Hypothalamus (tissue), 51 donors: Measurements from ENCODE around the gene SNRNP200.
A peak's percentile ranks its signal among the peaks of the same experiment; 100 is the strongest.
"Not testable (repeated sequence)": the region's sequence is repeated elsewhere in the genome, so short reads cannot be mapped to it uniquely, and the experiment has no call there.

ENCODE experiments used
- DNase-seq, 51 donors: peaks; one replicate each; lab custom pipeline; 2025; lab: John Stamatoyannopoulos, UW

Gene SNRNP200

GRCh38 chr2:96276787-96277499 lies 28.4 kb downstream of the SNRNP200 start:
- peak in 2 of 51 donors; percentile 12 to 36 for DNase-seq

DNA sequence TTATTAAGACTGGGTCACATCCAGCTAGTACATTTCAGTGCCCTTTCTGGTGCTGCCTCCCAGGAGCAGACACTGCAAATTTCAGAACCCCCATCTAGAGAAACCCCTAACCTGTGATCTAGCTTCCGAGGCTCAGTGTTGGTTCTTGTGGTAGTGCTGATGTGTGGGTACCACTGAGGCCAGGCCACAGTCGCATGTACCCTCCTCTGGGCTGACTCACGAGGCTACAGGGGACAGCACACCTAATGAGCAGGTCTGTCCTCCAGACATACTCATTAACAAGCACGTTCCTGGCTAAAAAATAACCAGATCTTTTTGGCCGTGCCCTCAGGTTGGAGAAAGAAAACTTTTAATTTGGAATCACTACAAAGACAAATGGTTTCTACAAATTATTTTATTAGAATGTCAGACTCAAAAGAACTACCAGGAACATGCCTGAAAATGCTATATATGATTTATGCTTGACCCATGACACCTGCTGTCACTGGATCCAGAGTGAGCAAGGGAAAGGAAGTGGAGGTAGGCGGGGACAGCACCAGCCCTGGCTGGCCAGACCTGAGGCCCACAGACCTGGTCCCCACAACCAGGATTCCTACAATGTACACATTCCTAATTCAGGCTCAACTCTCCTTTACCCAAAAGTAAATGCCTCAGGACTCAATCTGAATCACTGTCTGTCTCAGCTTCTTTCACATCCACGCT lies 30.8 kb downstream of the SNRNP200 start:
- DNase-seq = no peak

DNA sequence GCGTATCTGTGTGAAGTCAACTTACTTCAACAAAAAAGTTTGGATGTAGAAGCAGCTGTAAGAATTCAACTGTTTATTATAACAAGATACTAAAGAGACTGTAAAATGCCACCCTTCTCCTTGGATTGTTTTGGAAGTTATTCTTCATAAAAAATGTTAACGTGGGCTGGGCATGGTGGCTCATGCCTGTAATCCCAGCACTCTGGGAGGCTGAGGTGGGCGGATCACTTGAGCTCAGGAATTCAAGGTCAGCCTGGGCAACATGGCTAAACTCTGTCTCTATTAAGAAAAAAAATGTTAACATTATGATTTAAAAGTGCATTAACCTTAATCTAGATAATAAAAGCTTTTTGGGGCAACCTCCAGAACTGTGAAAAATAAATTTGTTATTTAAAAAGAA lies 31.6 kb downstream of the SNRNP200 start:
- no peak for DNase-seq

GRCh38 chr2:96271995-96272394 lies 33.4 kb downstream of the SNRNP200 start:
- DNase-seq = no peak

GRCh38 chr2:96267159-96267971 lies 38.0 kb downstream of the SNRNP200 start:
- DNase-seq = no peak

DNA sequence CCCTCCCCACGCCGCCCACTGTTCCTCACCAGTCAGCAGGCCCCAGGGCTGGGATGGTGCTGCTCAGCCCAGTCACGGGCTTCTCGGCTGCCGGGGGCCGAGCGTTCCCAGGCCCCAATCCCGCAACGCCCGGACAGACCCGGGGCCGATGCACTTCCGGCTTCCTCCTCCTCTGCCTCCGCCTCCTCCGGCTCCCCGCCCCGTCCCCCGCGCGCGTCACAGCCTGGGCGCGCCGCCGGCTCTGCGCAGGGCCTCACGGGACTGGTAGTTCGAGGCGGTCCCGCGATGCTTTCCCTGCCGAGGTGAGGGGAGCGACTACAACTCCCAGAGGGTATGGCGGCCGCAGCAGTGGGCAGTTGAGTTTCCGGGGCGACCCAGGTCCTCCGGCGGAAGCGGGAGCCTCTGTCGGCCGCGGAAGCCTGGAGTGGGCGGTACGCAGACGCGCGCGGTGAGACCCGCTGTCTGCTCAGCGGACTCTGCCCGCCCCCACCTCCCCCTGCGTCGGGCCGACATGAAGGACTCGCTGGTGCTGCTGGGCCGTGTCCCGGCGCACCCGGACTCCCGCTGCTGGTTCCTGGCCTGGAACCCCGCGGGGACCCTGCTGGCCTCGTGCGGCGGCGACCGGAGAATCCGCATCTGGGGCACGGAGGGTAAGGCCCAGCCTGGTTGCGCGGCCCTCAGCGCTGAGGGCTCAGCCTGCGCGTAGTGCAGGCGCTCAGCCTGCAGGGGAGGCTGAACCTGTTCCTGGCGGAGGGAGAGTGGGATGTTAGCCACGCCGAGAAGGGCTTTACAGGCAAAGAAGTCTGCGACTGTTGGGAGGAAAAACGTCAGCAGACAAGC lies 39.3 kb downstream of the SNRNP200 start, which contains the start of the genes CIAO1 and TMEM127:
CIAO1 (plus strand) TSS at position 386 of the 840 bp plus-strand sequence; CDS start at position 512, 126 bp downstream.
TMEM127 (minus strand) TSS at position 158 of the 840 bp plus-strand sequence. CDS start 616 bp downstream, outside the sequence.
- peak; percentile 54 to 99 (median 98) for DNase-seq

GRCh38 chr2:96265349-96265839 lies 40.0 kb downstream of the SNRNP200 start:
- peak in 25 of 51 donors; percentile 35 to 80 (median 66) for DNase-seq

- peak in 13 of 51 donors; percentile 13 to 60 (median 30) for DNase-seq
Observed at GRCh38 chr2:96264656-96265348, 40.5 kb downstream of the SNRNP200 start.

DNA sequence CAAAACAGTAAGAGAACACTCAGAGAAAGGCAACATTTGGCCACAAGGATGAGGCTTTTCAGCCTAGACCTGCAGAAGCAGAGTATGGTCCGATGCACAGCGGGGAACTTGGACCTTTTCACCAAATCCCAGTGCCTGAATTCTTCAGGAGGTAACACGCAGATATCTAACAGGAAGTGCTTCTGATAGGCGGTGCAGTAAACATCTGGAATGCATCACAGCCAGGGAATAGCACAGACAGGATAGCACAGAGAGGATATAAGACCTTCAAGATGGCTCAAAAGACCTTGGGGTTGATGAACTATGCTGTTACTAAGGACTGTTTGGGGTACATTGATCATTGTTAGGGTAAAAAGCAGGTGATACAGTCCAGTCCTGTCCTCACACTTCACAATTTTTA lies 41.3 kb downstream of the SNRNP200 start:
- no peak for DNase-seq

- DNase-seq = no peak
Observed at GRCh38 chr2:96262306-96262705, 43.0 kb downstream of the SNRNP200 start.

DNA sequence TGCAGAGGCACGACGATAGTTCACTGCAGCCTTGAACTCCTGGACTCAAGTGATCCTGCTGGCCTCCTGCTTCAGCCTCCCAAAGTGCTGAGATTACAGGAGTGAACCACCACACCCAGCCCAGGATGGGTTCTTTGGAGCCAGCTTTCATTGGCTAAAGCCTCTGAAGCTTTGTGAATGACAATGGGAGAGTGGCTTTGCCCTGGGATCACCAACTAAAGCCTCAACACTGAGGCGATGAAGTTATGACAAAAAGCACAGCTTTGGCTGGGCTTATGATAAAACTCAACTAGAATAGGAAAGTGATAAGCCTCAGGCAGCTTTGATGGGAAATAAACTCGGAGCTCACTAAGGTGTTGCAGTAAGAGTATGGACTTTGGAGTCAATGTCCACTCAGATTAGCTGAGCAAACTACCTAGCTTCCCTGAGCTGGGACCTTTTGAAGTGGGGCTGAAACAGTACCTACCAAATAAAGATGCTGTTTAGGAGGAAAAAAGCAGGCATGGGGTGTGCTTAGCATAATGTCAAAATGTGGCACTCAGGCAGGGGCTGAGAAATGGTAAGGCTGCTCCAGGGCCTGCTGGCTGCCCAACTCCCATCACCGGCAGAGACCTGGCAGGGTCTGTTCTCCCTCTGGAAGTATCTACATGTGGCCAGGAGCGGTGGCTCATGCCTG lies 43.9 kb downstream of the SNRNP200 start:
- no peak for DNase-seq

- DNase-seq = peak in 21 of 51 donors; percentile 9 to 46 (median 24)
Observed at GRCh38 chr2:96260387-96261260, 44.7 kb downstream of the SNRNP200 start.

- no peak for DNase-seq
Observed at GRCh38 chr2:96259497-96259921, 45.8 kb downstream of the SNRNP200 start.

DNA sequence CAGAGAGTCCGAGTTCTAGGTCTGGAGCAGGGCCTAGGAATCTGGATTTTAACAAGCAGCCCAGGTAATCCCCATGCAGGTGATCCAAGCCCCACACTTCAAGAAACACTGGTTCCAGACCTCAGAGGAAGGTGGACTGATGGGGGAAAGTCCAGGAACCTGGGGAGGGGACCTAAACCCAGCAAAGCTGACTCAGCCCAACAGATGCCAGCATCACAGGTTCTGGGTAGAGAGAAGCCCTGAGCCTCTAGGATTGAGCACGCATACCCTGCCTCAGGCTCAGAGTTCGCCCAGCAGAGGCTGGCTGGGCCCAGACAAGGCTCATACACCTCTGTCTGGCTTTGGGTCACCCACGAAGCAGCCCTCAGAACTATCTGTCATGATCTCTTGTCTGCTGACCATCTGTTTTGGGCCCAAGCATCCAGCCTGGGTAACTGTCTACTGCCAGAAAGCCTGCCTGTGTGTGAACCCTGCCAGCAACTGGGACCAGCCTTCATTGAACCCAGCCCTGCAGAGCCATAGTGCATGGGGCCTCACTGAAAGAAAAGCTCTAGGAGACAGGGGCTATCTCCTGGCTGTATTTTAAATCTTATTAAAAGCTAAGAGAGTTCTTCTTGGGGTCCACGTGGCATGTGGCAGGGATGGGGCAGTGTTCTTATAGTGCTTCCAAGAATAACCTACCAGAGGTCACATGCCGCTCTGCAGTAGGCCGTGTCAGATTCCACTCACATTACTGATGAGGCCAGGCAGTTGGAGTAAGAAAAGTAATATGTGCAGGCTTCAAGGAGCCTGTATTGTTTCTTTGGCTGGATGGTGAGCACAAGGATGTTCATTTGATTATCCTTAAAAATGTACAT lies 47.0 kb downstream of the SNRNP200 start:
- DNase-seq = no peak

DNA sequence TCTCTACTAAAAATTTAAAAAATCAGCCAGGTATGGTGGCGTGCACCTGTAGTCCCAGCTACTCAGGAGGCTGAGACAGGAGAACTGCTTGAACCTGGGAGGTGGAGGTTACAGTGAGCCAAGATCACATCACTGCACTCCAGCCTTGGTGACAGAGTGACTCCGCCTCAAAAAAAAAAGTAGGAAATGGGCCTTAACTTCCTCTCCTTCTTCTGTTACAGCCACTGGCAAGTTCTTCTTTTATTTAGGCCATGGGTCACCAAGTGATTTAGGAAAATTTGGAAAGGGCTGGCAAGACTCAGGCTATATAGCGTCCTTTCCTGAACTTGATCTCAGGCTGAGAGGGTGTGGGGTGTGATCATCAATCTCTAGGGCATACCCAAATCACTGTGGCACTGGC lies 47.6 kb downstream of the SNRNP200 start:
- not testable (repeated sequence) for DNase-seq

GRCh38 chr2:96256611-96257113 lies 48.7 kb downstream of the SNRNP200 start:
- DNase-seq = no peak
